Left cardiac atrium (tissue), 2 donors: ENCODE data around the gene ASXL1. TPM values are rescaled to one million over a fixed set of nuclear protein-coding genes. Genes with fewer than 3 reads are reported as not detected.

Source experiments
- total RNA-seq, 2 donors: library from RNA; stranded (reverse); fragmentation: NEBNext Ultra II Directional; extraction: Animal tissue kit (Norgen Biotek cat#: 25700); gene quantifications; one replicate each; pipeline ENCODE4 v1.2.1, GENCODE V29; 2021
- donor health status: DM: no; HTN: yes; CAD: no; lungs with severe emphysema.
- donor health status: DM: yes; HTN: yes; CAD: no.

ASXL1 gene
- total RNA-seq, 2 donors from 2014 or later = 32.1 to 49.0 TPM

Other genes starting within 250 kb of the ASXL1 start
- 10 to 100 TPM; 31.2 to 37.8 TPM for gene TM9SF4, start 248.6 kb upstream of the ASXL1 start, total RNA-seq
- 1 to 10 TPM; 6.9 to 8.0 TPM for gene PLAGL2, start 150.6 kb upstream of the ASXL1 start, total RNA-seq
- 10 to 100 TPM; 25.5 to 28.6 TPM for gene POFUT1, start 150.5 kb upstream of the ASXL1 start, total RNA-seq
- 10 to 100 TPM; 13.1 to 17.0 TPM for gene KIF3B, start 80.7 kb upstream of the ASXL1 start, total RNA-seq
- gene NOL4L, start 227.0 kb downstream of the ASXL1 start, total RNA-seq = 1 to 10 TPM; 8.5 to 9.7 TPM